Tibial nerve (tissue), 4 donors: Measurements from ENCODE around the gene ZMIZ2. TPM values are rescaled to one million over a fixed set of nuclear protein-coding genes. Genes with fewer than 3 reads are reported as not detected.

ENCODE experiments used
- DNase-seq, 2 donors: peaks; one replicate each; pipeline ENCODE4 v3.0.0-alpha.2; 2019; ENCODE audit warnings: low spot score in 2 of 2
- H3K27ac ChIP-seq, 4 donors: fragments of 200-600 bp; sonication (generic) in 3 of 4; one replicate each; pipeline ENCODE4 v1.5.1; 2017 to 2019; ENCODE audit warnings: mild to moderate bottlenecking in 1 of 4
- H3K27me3 ChIP-seq, 2 donors: fragments of 200-600 bp; sonication (generic) in 1 of 2; one replicate each; pipeline versions ENCODE4 v1.5.1 to v1.6.0; 2017 to 2019
- H3K36me3 ChIP-seq, 3 donors: fragments of 200-600 bp; sonication (generic); one replicate each; pipeline ENCODE4 v1.5.1; 2018 to 2019
- H3K4me1 ChIP-seq, 4 donors: fragments of 200-600 bp; sonication (generic) in 3 of 4; one replicate each; pipeline ENCODE4 v1.5.1; 2017 to 2019
- H3K4me3 ChIP-seq, 4 donors: fragments of 200-600 bp; sonication (generic) in 3 of 4; one replicate each; pipeline ENCODE4 v1.5.1; 2017 to 2019; ENCODE audit warnings: mild to moderate bottlenecking in 1 of 4, moderate library complexity in 1 of 4
- H3K9me3 ChIP-seq, 4 donors: fragments of 200-600 bp; sonication (generic) in 3 of 4; one replicate each; pipeline ENCODE4 v1.5.1; 2017 to 2019
- EP300 ChIP-seq, 2 donors: sonication (generic); formaldehyde crosslinking; IDR thresholded peaks; one replicate each; pipeline ENCODE4 v1.6.1; 2017; ENCODE audit warnings: antibody characterized with exemption in 2 of 2, mild to moderate bottlenecking in 1 of 2
- POLR2A ChIP-seq, 2 donors: fragments of 450-650 bp; IDR thresholded peaks; one replicate each; pipeline ENCODE4 v1.6.1; 2017; ENCODE audit warnings: antibody characterized with exemption in 2 of 2, mild to moderate bottlenecking in 2 of 2, moderate library complexity in 2 of 2
- WGBS, 2 donors: methylation state at CpG; one replicate each; pipeline ENCODE4 v1.1.5; 2018; 5-methylcytosine and 5-hydroxymethylcytosine counted together
- total RNA-seq, 4 donors: library from RNA; depleted of rRNA; stranded (reverse); fragments of >200 nt; gene quantifications; one replicate each; pipeline ENCODE4 v1.1.0, GENCODE V29; 2016
- TF ChIP-seq, protein P1 (sequence below), 5 experiments: fragments of 200-600 bp in 3 of 5; fragments of 450-650 bp in 2 of 5; sonication (generic) in 3 of 5; IDR thresholded peaks; one replicate each; pipeline ENCODE4 v1.5.1; 2016 to 2019; ENCODE audit warnings: antibody characterized with exemption in 5 of 5, mild to moderate bottlenecking in 3 of 5, moderate library complexity in 2 of 5

The ZMIZ2 gene
- total RNA-seq, 4 donors from 2014 or later: 24.7 to 48.9 (median 32.7) TPM

DNA sequence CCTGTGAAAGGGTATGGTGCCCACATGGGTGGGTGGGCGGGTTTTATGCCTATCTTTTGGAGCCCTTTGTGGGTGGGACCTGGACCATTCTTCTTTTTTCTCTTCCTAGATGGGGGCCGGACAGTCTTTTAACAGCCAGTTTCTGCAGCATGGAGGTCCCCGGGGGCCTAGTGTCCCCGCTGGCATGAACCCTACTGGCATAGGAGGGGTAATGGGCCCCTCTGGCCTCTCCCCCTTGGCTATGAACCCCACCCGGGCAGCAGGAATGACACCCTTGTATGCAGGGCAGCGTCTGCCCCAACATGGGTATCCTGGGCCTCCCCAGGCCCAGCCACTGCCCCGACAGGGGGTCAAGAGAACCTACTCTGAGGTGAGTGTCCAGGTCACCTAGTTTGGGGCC, 9.1 kb downstream of the ZMIZ2 start:
- H3K36me3 ChIP-seq: peaks cover 0 to 65% (median 17%) of the 10 kb centered on the region in 3 donors
- WGBS, 2 donors: 77 to 84% methylated on average over 5 to 7 of the region's 7 CpGs
- H3K9me3 ChIP-seq: no peaks in the 10 kb centered on the region
- no peak for DNase-seq
- no peak overlapping the region for H3K27ac ChIP-seq
- H3K4me3 ChIP-seq: no peak overlapping the region
- H3K4me1 ChIP-seq: peaks cover 0 to 49% (median 9%) of the 10 kb centered on the region in 4 donors
- no peaks in the 10 kb centered on the region for H3K27me3 ChIP-seq
- no peak for TF ChIP-seq POLR2A (IDR thresholded peaks at IDR 0.05)
- TF ChIP-seq, protein P1, sequence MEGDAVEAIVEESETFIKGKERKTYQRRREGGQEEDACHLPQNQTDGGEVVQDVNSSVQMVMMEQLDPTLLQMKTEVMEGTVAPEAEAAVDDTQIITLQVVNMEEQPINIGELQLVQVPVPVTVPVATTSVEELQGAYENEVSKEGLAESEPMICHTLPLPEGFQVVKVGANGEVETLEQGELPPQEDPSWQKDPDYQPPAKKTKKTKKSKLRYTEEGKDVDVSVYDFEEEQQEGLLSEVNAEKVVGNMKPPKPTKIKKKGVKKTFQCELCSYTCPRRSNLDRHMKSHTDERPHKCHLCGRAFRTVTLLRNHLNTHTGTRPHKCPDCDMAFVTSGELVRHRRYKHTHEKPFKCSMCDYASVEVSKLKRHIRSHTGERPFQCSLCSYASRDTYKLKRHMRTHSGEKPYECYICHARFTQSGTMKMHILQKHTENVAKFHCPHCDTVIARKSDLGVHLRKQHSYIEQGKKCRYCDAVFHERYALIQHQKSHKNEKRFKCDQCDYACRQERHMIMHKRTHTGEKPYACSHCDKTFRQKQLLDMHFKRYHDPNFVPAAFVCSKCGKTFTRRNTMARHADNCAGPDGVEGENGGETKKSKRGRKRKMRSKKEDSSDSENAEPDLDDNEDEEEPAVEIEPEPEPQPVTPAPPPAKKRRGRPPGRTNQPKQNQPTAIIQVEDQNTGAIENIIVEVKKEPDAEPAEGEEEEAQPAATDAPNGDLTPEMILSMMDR (IDR thresholded peaks at IDR 0.05): no peak
- TF ChIP-seq EP300 (IDR thresholded peaks at IDR 0.05): no peak

DNA sequence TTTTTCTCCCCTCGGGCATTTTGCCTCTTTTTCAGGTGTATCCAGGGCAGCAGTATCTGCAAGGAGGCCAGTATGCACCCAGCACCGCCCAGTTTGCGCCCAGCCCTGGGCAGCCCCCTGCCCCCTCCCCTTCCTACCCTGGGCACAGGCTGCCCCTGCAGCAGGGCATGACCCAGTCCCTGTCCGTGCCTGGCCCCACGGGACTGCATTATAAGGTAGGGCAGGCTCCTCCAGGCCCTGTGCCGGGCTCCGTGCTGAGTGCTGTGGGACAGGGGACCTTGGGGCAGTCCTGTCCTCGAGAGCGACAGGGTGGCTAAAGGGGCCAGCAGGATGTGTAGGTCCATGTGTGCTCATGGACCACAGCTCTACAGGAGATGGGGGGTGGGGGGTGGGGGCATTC, 10.6 kb downstream of the ZMIZ2 start:
- WGBS, 2 donors: 85% methylated on average over 7 to 9 of the region's 9 CpGs

GRCh38 chr7:44760034-44760580, 11.5 kb downstream of the ZMIZ2 start:
- no peak for TF ChIP-seq POLR2A (IDR thresholded peaks at IDR 0.05)
- no peak for TF ChIP-seq EP300 (IDR thresholded peaks at IDR 0.05)
- TF ChIP-seq, protein P1 (IDR thresholded peaks at IDR 0.05): no peak
- Histone ChIP-seq H3K36me3 (peaks cover 12 to 88% (median 30%) of the 10 kb centered on the region in 3 donors), H3K27ac (no peak overlapping the region), H3K27me3 (no peaks in the 10 kb centered on the region), H3K4me1 (peaks cover 0 to 36% (median 6%) of the 10 kb centered on the region in 4 donors), H3K4me3 (no peak overlapping the region), H3K9me3 (no peaks in the 10 kb centered on the region)
- WGBS, 2 donors: 88 to 89% methylated on average over 17 to 18 of the region's 18 CpGs
- no peak for DNase-seq

More for the DNA sequence above, 10.6 kb downstream of the ZMIZ2 start:
- Histone ChIP-seq H3K27ac (no peak overlapping the region), H3K4me1 (peaks cover 0 to 45% (median 9%) of the 10 kb centered on the region in 4 donors), H3K36me3 (peaks cover 9 to 80% (median 23%) of the 10 kb centered on the region in 3 donors), H3K4me3 (no peak overlapping the region), H3K27me3 (no peaks in the 10 kb centered on the region), H3K9me3 (no peaks in the 10 kb centered on the region)
- DNase-seq: no peak
- no peak for TF ChIP-seq EP300 (IDR thresholded peaks at IDR 0.05)
- TF ChIP-seq, protein P1 (IDR thresholded peaks at IDR 0.05): no peak

DNA sequence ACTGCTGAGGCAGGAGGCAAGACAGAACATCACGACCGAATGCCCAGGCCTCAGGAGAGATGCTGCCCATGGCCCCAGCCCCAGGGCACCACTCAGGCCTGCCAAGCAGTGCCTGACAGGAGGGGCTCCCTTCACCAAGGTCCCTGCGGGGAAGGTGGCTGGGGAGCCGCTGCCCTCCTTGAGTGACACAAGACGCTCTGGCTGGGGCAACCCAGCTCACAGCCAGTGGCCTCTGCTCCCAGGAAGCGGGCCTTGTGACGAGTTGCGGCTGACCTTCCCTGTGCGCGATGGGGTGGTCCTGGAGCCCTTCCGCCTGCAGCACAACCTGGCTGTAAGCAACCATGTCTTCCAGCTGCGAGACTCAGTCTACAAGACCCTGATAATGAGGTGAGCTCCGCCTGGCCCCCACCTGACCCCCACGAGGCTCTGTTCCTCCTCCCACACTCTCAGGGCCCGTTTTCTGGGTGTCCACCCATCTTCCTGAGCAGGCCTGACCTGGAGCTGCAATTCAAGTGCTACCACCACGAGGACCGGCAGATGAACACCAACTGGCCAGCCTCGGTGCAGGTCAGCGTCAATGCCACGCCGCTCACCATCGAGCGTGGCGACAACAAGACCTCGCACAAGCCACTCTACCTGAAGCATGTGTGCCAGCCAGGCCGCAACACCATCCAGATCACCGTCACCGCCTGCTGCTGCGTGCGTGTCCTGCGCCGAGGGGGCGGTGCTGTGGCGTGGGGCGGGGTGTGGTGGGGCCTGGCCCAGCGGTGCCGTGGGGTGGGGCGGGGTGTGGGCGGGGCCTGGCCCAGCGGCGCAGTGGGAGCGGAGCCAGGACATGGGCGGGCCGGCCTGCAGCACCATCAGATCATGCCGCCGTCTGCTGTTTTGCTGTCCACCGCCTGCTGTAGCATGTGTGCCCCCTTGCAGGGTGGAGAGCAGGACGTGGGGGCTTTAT, 12.8 kb downstream of the ZMIZ2 start:
- TF ChIP-seq EP300 (IDR thresholded peaks at IDR 0.05) (peak in 1 of 2 donors; percentile 29), POLR2A (IDR thresholded peaks at IDR 0.05) (no peak)
- TF ChIP-seq, protein P1 (IDR thresholded peaks at IDR 0.05): no peak
- peak; percentile 33 to 47 for DNase-seq
- H3K9me3 ChIP-seq: no peaks in the 10 kb centered on the region
- WGBS, 2 donors: 58 to 85% methylated on average over 34 to 35 of the region's 48 CpGs
- peaks cover 12 to 99% (median 40%) of the 10 kb centered on the region in 3 donors for H3K36me3 ChIP-seq
- H3K4me1 ChIP-seq: peaks cover 0 to 23% (median 2%) of the 10 kb centered on the region in 4 donors
- peak overlapping the region in 2 of 4 donors; percentile 23 to 74 for H3K27ac ChIP-seq
- H3K4me3 ChIP-seq: peak overlapping the region in 1 of 4 donors; percentile 14
- H3K27me3 ChIP-seq: no peaks in the 10 kb centered on the region

- Histone ChIP-seq H3K36me3 (peaks cover 12 to 99% (median 36%) of the 10 kb centered on the region in 3 donors), H3K27me3 (no peaks in the 10 kb centered on the region), H3K27ac (peak overlapping the region in 1 of 4 donors; percentile 51), H3K4me1 (peaks cover 0 to 15% (median 0%) of the 10 kb centered on the region in 4 donors), H3K4me3 (peak overlapping the region in 1 of 4 donors; percentile 14), H3K9me3 (no peaks in the 10 kb centered on the region)
- TF ChIP-seq, protein P1 (IDR thresholded peaks at IDR 0.05): no peak
- no peak for DNase-seq
- WGBS, 2 donors: 78 to 90% methylated on average over 9 of the region's 9 CpGs
Measured at GRCh38 chr7:44762300-44762699, 13.7 kb downstream of the ZMIZ2 start.
